IMR-90 (cell line): ENCODE data around the gene MON1A. TPM values are rescaled to one million over a fixed set of nuclear protein-coding genes. Genes with fewer than 3 reads are reported as not detected.

Source experiments
- ATAC-seq: fragments of 200-7000 bp; cut with Tn5 transposase; 2 replicates; pipeline ENCODE4 v1.9.1; 2020; ENCODE audit warnings: low read depth, mild to moderate bottlenecking, moderate library complexity
- BruUV-seq: library from RNA; stranded (reverse); fragments of 400-500 nt; replicated peaks from 2 replicates; lab custom pipeline; 2021; lab: Mats Ljungman, UMichigan
- CTCF ChIA-PET: fragments of 300-600 bp; formaldehyde crosslinking; extraction: SDS; loops from one replicate; lab custom pipeline; 2021; ENCODE audit warnings: antibody characterized with exemption; lab: Yijun Ruan, JAX
- POLR2A ChIA-PET: fragments of 300-600 bp; sonication (Branson Sonifier 250); formaldehyde crosslinking; loops from one replicate; lab custom pipeline; 2022; ENCODE audit warnings: antibody characterized with exemption; ENCODE audit not compliant: unreplicated experiment; lab: Charles Lee
- DNase-seq: peaks from one replicate; pipeline ENCODE4 v3.0.0; 2013
- H2AFZ ChIP-seq: replicated peaks from 2 replicates; pipeline ENCODE3; 2013; ENCODE audit warnings: low read length, mild to moderate bottlenecking; ENCODE audit not compliant: poor library complexity
- H2AK5ac ChIP-seq: 2 replicates; pipeline ENCODE4 v1.6.1; 2013; ENCODE audit warnings: low read depth, low read length, inconsistent platforms
- H2AK9ac ChIP-seq: replicated peaks from 2 replicates; pipeline ENCODE3; 2013; ENCODE audit warnings: mild to moderate bottlenecking, low read depth, low read length, moderate library complexity; ENCODE audit not compliant: poor library complexity
- H2BK120ac ChIP-seq: 2 replicates; pipeline ENCODE4 v1.6.1; 2013; ENCODE audit warnings: low read depth, low read length, inconsistent platforms
- H2BK15ac ChIP-seq: 3 replicates; pipeline ENCODE4 v1.6.1; 2013; ENCODE audit warnings: low read depth, low read length, inconsistent platforms
- H2BK20ac ChIP-seq: 2 replicates; pipeline ENCODE4 v1.6.1; 2013; ENCODE audit warnings: low read depth, mild to moderate bottlenecking, inconsistent platforms, low read length, moderate library complexity
- H2BK5ac ChIP-seq: 2 replicates; pipeline ENCODE4 v1.6.1; 2013; ENCODE audit warnings: mild to moderate bottlenecking, low read depth, low read length, inconsistent platforms; ENCODE audit not compliant: poor library complexity, severe bottlenecking
- H3K14ac ChIP-seq: replicated peaks from 2 replicates; pipeline ENCODE4 v1.6.1; 2013; ENCODE audit warnings: low read depth, low read length, inconsistent platforms
- H3K18ac ChIP-seq: 2 replicates; pipeline ENCODE4 v1.6.1; 2013; ENCODE audit warnings: low read depth, low read length, control low read depth
- H3K23ac ChIP-seq: 2 replicates; pipeline ENCODE4 v1.6.1; 2013; ENCODE audit warnings: low read depth, low read length, inconsistent platforms
- H3K27ac ChIP-seq: 2 replicates; pipeline ENCODE4 v1.5.1; 2013; ENCODE audit warnings: mild to moderate bottlenecking, control low read depth, low read length; ENCODE audit not compliant: insufficient read depth
- H3K27me3 ChIP-seq: 2 replicates; pipeline ENCODE4 v1.6.1; 2013; ENCODE audit warnings: low read length; ENCODE audit not compliant: control insufficient read depth, insufficient read depth
- H3K36me3 ChIP-seq: 2 replicates; pipeline ENCODE4 v1.6.1; 2013; ENCODE audit warnings: low read length, mixed read lengths; ENCODE audit not compliant: control insufficient read depth, insufficient read depth
- H3K4ac ChIP-seq: 2 replicates; pipeline ENCODE4 v1.6.1; 2013; ENCODE audit warnings: low read depth, low read length, inconsistent platforms
- H3K4me1 ChIP-seq: 2 replicates; pipeline ENCODE4 v1.6.1; 2013; ENCODE audit warnings: low read length, mixed read lengths; ENCODE audit not compliant: control insufficient read depth, insufficient read depth
- H3K4me2 ChIP-seq: 2 replicates; pipeline ENCODE4 v1.6.1; 2013; ENCODE audit warnings: low read depth, mild to moderate bottlenecking, control low read depth, low read length, moderate library complexity
- H3K4me3 ChIP-seq: 2 replicates; pipeline ENCODE4 v1.5.1; 2013; ENCODE audit warnings: low read depth, mild to moderate bottlenecking, control low read depth, low read length, moderate library complexity; ENCODE audit not compliant: insufficient read depth
- H3K56ac ChIP-seq: 2 replicates; pipeline ENCODE4 v1.6.1; 2013; ENCODE audit warnings: low read length, inconsistent platforms; ENCODE audit not compliant: insufficient read depth; ENCODE audit errors: extremely low read depth
- H3K79me1 ChIP-seq, 2 experiments: 2 replicates each; pipeline ENCODE4 v1.6.1; 2013; ENCODE audit warnings: low read length in 2 of 2, inconsistent platforms in 1 of 2, low read depth in 1 of 2
- H3K9ac ChIP-seq: 2 replicates; pipeline ENCODE4 v1.6.1; 2013; ENCODE audit warnings: low read depth, low read length, control low read depth
- H3K9me1 ChIP-seq: 2 replicates; pipeline ENCODE4 v1.6.1; 2013; ENCODE audit warnings: low read length, inconsistent platforms; ENCODE audit not compliant: insufficient read depth
- H3K9me3 ChIP-seq: 2 replicates; pipeline ENCODE4 v1.6.1; 2013; ENCODE audit warnings: low read length; ENCODE audit not compliant: control insufficient read depth, insufficient read depth
- H4K20me1 ChIP-seq: 2 replicates; pipeline ENCODE4 v1.6.1; 2013; ENCODE audit warnings: low read length, inconsistent platforms; ENCODE audit not compliant: insufficient read depth
- H4K5ac ChIP-seq: 2 replicates; pipeline ENCODE4 v1.6.1; 2013; ENCODE audit warnings: mild to moderate bottlenecking, low read depth, low read length, control low read depth
- H4K8ac ChIP-seq, 2 experiments: 2 replicates each; pipeline ENCODE4 v1.6.1; 2013; ENCODE audit warnings: low read depth in 2 of 2, low read length in 2 of 2, control low read depth in 1 of 2, inconsistent platforms in 1 of 2
- H4K91ac ChIP-seq: 2 replicates; pipeline ENCODE4 v1.6.1; 2013; ENCODE audit warnings: low read depth, low read length, inconsistent platforms; ENCODE audit not compliant: insufficient read depth
- MAFK ChIP-seq: IDR thresholded peaks from 2 replicates; pipeline ENCODE4 v1.6.1; 2012; ENCODE audit warnings: low read depth, low read length, improper control_type of control experiment
- USF2 ChIP-seq: fragments of 150-350 bp; IDR thresholded peaks from 2 replicates; pipeline ENCODE4 v1.6.1; 2017; ENCODE audit warnings: mild to moderate bottlenecking, antibody characterized with exemption, low read length, low read depth
- WGBS, 2 experiments: methylation state at CpG; one replicate each; pipeline versions ENCODE4 v1.1.5 to v1.1.7; 2013; ENCODE audit warnings: missing lambda C conversion rate in 2 of 2; ENCODE audit not compliant: insufficient read length in 1 of 2; ENCODE audit errors: extremely low coverage in 2 of 2; 5-methylcytosine and 5-hydroxymethylcytosine counted together
- dilution Hi-C: fragments of 300-500 bp; cut with HindIII; formaldehyde crosslinking; loops from one replicate; pipeline ENCODE4 v1.14.3; 2018; ENCODE audit warnings: low sequenced_read_pairs; ENCODE audit not compliant: unreplicated experiment
- in situ Hi-C: fragments of 300-500 bp; cut with MboI; formaldehyde crosslinking; loops from 3 replicates; pipeline ENCODE4 v1.14.3; 2019; ENCODE audit warnings: low sequenced_read_pairs, inconsistent platforms, mixed read lengths
- intact Hi-C: fragments of 100-400 bp; cut with micrococcal nuclease; formaldehyde crosslinking; loops from 2 replicates; pipeline ENCODE4 v1.10.0; 2022
- polyA plus RNA-seq, 3 experiments: library from polyadenylated mRNA; depleted of rRNA; stranded (reverse); fragments of >200 nt; gene quantifications; 2 replicates each; pipeline ENCODE4 v1.2.3, GENCODE V29; 2012; ENCODE audit warnings: low replicate concordance in 1 of 3
- total RNA-seq: library from RNA; depleted of rRNA; stranded (reverse); fragments of >200 nt; gene quantifications from 2 replicates; pipeline ENCODE4 v1.2.3, GENCODE V29; 2012

MON1A gene
- total and polyA plus RNA-seq, 2 of the 4 experiments (the other 2 are of a cell fraction) = 8.2 to 13.5 TPM

- no peak overlapping the region for H4K8ac ChIP-seq
- H2BK20ac ChIP-seq = no peak overlapping the region
- dilution Hi-C loops = no loop called here
- no peak overlapping the region for H2AFZ ChIP-seq
- no peak for ATAC-seq
- no peak overlapping the region for H3K4me3 ChIP-seq
- intact Hi-C loops = no loop called here
- no peak overlapping the region for H3K23ac ChIP-seq
- H3K4ac ChIP-seq = no peak overlapping the region
- no peaks in the 10 kb centered on the region for H3K4me1 ChIP-seq
- ChIA-PET POLR2A (no interaction called here), CTCF (no interaction called here)
- in situ Hi-C loops = no loop called here
- no peaks in the 10 kb centered on the region for H3K79me1 ChIP-seq
- H2AK9ac ChIP-seq = no peak overlapping the region
- no peak overlapping the region for H2BK15ac ChIP-seq
- WGBS, 2 experiments = 61% methylated on average over 5 of the region's 8 CpGs; no CpG with 5 or more reads in 1 of the 2 experiments
- DNase-seq = no peak
- H4K5ac ChIP-seq = no peak overlapping the region
- H3K9me1 ChIP-seq = no peaks in the 10 kb centered on the region
- H3K4me2 ChIP-seq = no peak overlapping the region
- no peaks in the 10 kb centered on the region for H3K9me3 ChIP-seq
- H2AK5ac ChIP-seq = no peak overlapping the region
- peaks cover 68% of the 10 kb centered on the region for H3K27me3 ChIP-seq
- H3K14ac ChIP-seq = no peak overlapping the region
- no peak for TF ChIP-seq USF2
- TF ChIP-seq MAFK = no peak
- H4K91ac ChIP-seq = no peak overlapping the region
- H3K18ac ChIP-seq = no peak overlapping the region
- no TSS peak for BruUV-seq
- H3K36me3 ChIP-seq = no peaks in the 10 kb centered on the region
- no peaks in the 10 kb centered on the region for H4K20me1 ChIP-seq
- H3K9ac ChIP-seq = no peak overlapping the region
- H3K27ac ChIP-seq = no peak overlapping the region
- no peak overlapping the region for H3K56ac ChIP-seq
- H2BK120ac ChIP-seq = no peak overlapping the region
- H2BK5ac ChIP-seq = no peak overlapping the region
These were observed 56.0 kb downstream of the MON1A start for GRCh38 chr3:49873623-49874022.
